Measurements from ENCODE around the gene HSPA1L. TPM values are rescaled to one million over a fixed set of nuclear protein-coding genes. Genes with fewer than 3 reads are reported as not detected.
"Not testable (repeated sequence)": the region's sequence is repeated elsewhere in the genome, so short reads cannot be mapped to it uniquely, and the experiment has no call there.

The HSPA1L gene
- total RNA-seq (1.4 and 2.2 TPM in 2 replicates), polyA plus RNA-seq (1.0 and 2.7 TPM in 2 replicates)

GRCh38 chr6:31815025-31815838, at the start of gene HSPA1L, which contains the start of gene HSPA1A:
Gene HSPA1L, minus strand, starts transcription at chr6:31815283. Its CDS starts 3,311 bp downstream, at chr6:31811972.
Gene HSPA1A, plus strand, starts transcription at chr6:31815543. Its CDS starts 214 bp downstream, at chr6:31815757.
- Histone ChIP-seq H3K4me2 (peak within 1 kb of the TSS; percentile 85), H3K9me3 (ENCODE audit: low read depth) (no peaks in the 10 kb centered on the region), H3K79me2 (peaks cover 14% of the 10 kb centered on the region), H3K4me3 (peak within 1 kb of the TSS; percentile 47), H3K36me3 (replicated peaks; ENCODE audit: insufficient read depth, low read depth) (no peaks in the 10 kb centered on the region), H3K27ac (peak within 1 kb of the TSS; percentile 97), H3K9me2 (replicated peaks; ENCODE audit: insufficient read depth) (no peaks in the 10 kb centered on the region), H4K20me1 (ENCODE audit: insufficient read depth, poor library complexity, severe bottlenecking) (no peaks in the 10 kb centered on the region), H3K4me1 (ENCODE audit: insufficient read depth) (peaks cover 27% of the 10 kb centered on the region), H2AFZ (peak within 1 kb of the TSS; percentile 85), H3K27me3 (no peaks in the 10 kb centered on the region)
- WGBS (ENCODE audit: low lambda C conversion rate, missing lambda C conversion rate): 5% methylated on average over 48 of the region's 56 CpGs
- peak; percentile 94 for DNase-seq (ENCODE audit: low spot score)
- TF ChIP-seq EZH2phosphoT487 (IDR thresholded peaks at IDR 0.05; ENCODE audit: low read depth, severe bottlenecking, unreplicated experiment) (no peak), CTCF (IDR thresholded peaks at IDR 0.05; ENCODE audit: poor library complexity) (no peak), EZH2 (IDR thresholded peaks at IDR 0.05; ENCODE audit: borderline replicate concordance) (no peak)

- TF ChIP-seq EZH2phosphoT487 (IDR thresholded peaks at IDR 0.05; ENCODE audit: low read depth, severe bottlenecking, unreplicated experiment) (no peak), EZH2 (IDR thresholded peaks at IDR 0.05; ENCODE audit: borderline replicate concordance) (no peak), CTCF (IDR thresholded peaks at IDR 0.05; ENCODE audit: poor library complexity) (no peak)
- Histone ChIP-seq H2AFZ (no peak overlapping the region), H3K4me1 (ENCODE audit: insufficient read depth) (peaks cover 5% of the 10 kb centered on the region), H3K36me3 (replicated peaks; ENCODE audit: insufficient read depth, low read depth) (no peaks in the 10 kb centered on the region), H4K20me1 (ENCODE audit: insufficient read depth, poor library complexity, severe bottlenecking) (peaks cover 2% of the 10 kb centered on the region), H3K27ac (peak overlapping the region; percentile 11), H3K27me3 (no peaks in the 10 kb centered on the region), H3K9me3 (ENCODE audit: low read depth) (no peaks in the 10 kb centered on the region), H3K4me2 (no peak overlapping the region), H3K79me2 (peaks cover 19% of the 10 kb centered on the region), H3K4me3 (no peak overlapping the region), H3K9me2 (replicated peaks; ENCODE audit: insufficient read depth) (no peaks in the 10 kb centered on the region)
- no peak for DNase-seq (ENCODE audit: low spot score)
- 94% methylated on average over 8 of the region's 8 CpGs for WGBS (ENCODE audit: low lambda C conversion rate, missing lambda C conversion rate)
Observed at GRCh38 chr6:31864818-31865204, 49.7 kb upstream of the HSPA1L start.

- not testable (repeated sequence) for H3K36me3 ChIP-seq (replicated peaks; ENCODE audit: insufficient read depth, low read depth); H3K27me3 ChIP-seq; DNase-seq (ENCODE audit: low spot score); H3K4me1 ChIP-seq (ENCODE audit: insufficient read depth); H3K9me3 ChIP-seq (ENCODE audit: low read depth); H4K20me1 ChIP-seq (ENCODE audit: insufficient read depth, poor library complexity, severe bottlenecking); H3K9me2 ChIP-seq (replicated peaks; ENCODE audit: insufficient read depth)
- peak overlapping the region; percentile 84 for H3K27ac ChIP-seq
- peak overlapping the region; percentile 22 for H3K4me3 ChIP-seq
- peaks cover 19% of the 10 kb centered on the region for H3K79me2 ChIP-seq
- peak overlapping the region; percentile 13 for H2AFZ ChIP-seq
- 24% methylated on average over 16 of the region's 16 CpGs for WGBS (ENCODE audit: low lambda C conversion rate, missing lambda C conversion rate)
- H3K4me2 ChIP-seq: peak overlapping the region; percentile 73
Observed at GRCh38 chr6:31864123-31864562, 49.1 kb upstream of the HSPA1L start.
